ENCODE data around the gene MKNK1.

MKNK1 gene

GRCh38 chr1:46618754-46619415, 14.8 kb upstream of the MKNK1 start:
- no peak for TF ChIP-seq ZFX (IDR thresholded peaks at IDR 0.05; ENCODE audit: borderline replicate concordance)
- TF ChIP-seq CTCF (IDR thresholded peaks at IDR 0.05), result no peak
- no peak overlapping the region for H3K27ac ChIP-seq

- H3K27ac ChIP-seq, result no peak overlapping the region
- no peak for TF ChIP-seq ZFX (IDR thresholded peaks at IDR 0.05; ENCODE audit: borderline replicate concordance)
- TF ChIP-seq CTCF (IDR thresholded peaks at IDR 0.05), result no peak
Measured at GRCh38 chr1:46617833-46618232, 13.8 kb upstream of the MKNK1 start.

GRCh38 chr1:46617108-46617800, 13.2 kb upstream of the MKNK1 start:
- TF ChIP-seq ZFX (IDR thresholded peaks at IDR 0.05; ENCODE audit: borderline replicate concordance) (no peak), CTCF (IDR thresholded peaks at IDR 0.05) (no peak)
- H3K27ac ChIP-seq, result no peak overlapping the region

GRCh38 chr1:46616277-46617107, 12.4 kb upstream of the MKNK1 start, which contains the start of gene MOB3C:
MOB3C (minus strand) TSS chr1:46616811; CDS start chr1:46613321, 3,490 bp downstream.
- H3K27ac ChIP-seq, result no peak within 1 kb of the TSS
- no peak for TF ChIP-seq CTCF (IDR thresholded peaks at IDR 0.05)
- no peak for TF ChIP-seq ZFX (IDR thresholded peaks at IDR 0.05; ENCODE audit: borderline replicate concordance)

GRCh38 chr1:46615735-46616134, 11.7 kb upstream of the MKNK1 start:
- no peak for TF ChIP-seq CTCF (IDR thresholded peaks at IDR 0.05)
- TF ChIP-seq ZFX (IDR thresholded peaks at IDR 0.05; ENCODE audit: borderline replicate concordance), result no peak
- H3K27ac ChIP-seq, result no peak overlapping the region

- no peak overlapping the region for H3K27ac ChIP-seq
- TF ChIP-seq ZFX (IDR thresholded peaks at IDR 0.05; ENCODE audit: borderline replicate concordance) (no peak), CTCF (IDR thresholded peaks at IDR 0.05) (no peak)
Measured at GRCh38 chr1:46615088-46615487, 11.0 kb upstream of the MKNK1 start.
